ENCODE measurements around the gene GDF10.

Gene GDF10

GRCh38 chr10:47346581-47347302 lies 46.7 kb downstream of the GDF10 start:
- no peak overlapping the region for H3K18ac ChIP-seq (ENCODE audit: low read length)
- H4K91ac ChIP-seq (ENCODE audit: low read depth, low read length, poor library complexity), result no peak overlapping the region
- no peak overlapping the region for H3K4me2 ChIP-seq (ENCODE audit: insufficient read depth, low read length, poor library complexity, severe bottlenecking)
- H3K14ac ChIP-seq (ENCODE audit: low read length), result no peak overlapping the region
- no peak overlapping the region for H3K23ac ChIP-seq (ENCODE audit: low read depth, low read length, poor library complexity)
- H3K27me3 ChIP-seq (ENCODE audit: control insufficient read depth in 3 of 3, insufficient read depth in 3 of 3, low read depth in 1 of 3, low read length in 3 of 3), result peaks cover 0 to 3% (median 0%) of the 10 kb centered on the region in 3 experiments
- WGBS, 2 donors (ENCODE audit: extremely low coverage in 2 of 2, insufficient read length in 2 of 2, insufficient replicate concordance in 1 of 2), result no CpG with 5 or more reads among the region's 13 CpGs
- no peak overlapping the region for H3K9ac ChIP-seq (ENCODE audit: low read depth, low read length, poor library complexity)
- H3K4me1 ChIP-seq (ENCODE audit: control insufficient read depth in 2 of 2, insufficient read depth in 1 of 2, low read depth in 1 of 2, low read length in 2 of 2), result no peaks in the 10 kb centered on the region
- H2BK15ac ChIP-seq (ENCODE audit: low read length), result no peak overlapping the region
- H2BK120ac ChIP-seq (ENCODE audit: low read depth, low read length), result no peak overlapping the region
- H3K36me3 ChIP-seq (replicated peaks in 1 of 2; ENCODE audit: control insufficient read depth in 2 of 2, insufficient read depth in 2 of 2, low read length in 2 of 2), result no peaks in the 10 kb centered on the region
- H4K8ac ChIP-seq (ENCODE audit: low read depth, low read length), result no peak overlapping the region
- no peak overlapping the region for H2BK12ac ChIP-seq (ENCODE audit: low read length)
- DNase-seq (ENCODE audit: low spot score), result no peak
- no peak overlapping the region for H2AFZ ChIP-seq (ENCODE audit: low read length)
- H3K9me3 ChIP-seq (replicated peaks in 1 of 2; ENCODE audit: control insufficient read depth in 2 of 2, insufficient read depth in 1 of 2, low read depth in 1 of 2, low read length in 2 of 2), result peaks cover 0 to 1% of the 10 kb centered on the region in 2 donors
- H3K79me1 ChIP-seq (ENCODE audit: low read depth, low read length), result no peaks in the 10 kb centered on the region
- no peak overlapping the region for H2BK5ac ChIP-seq (ENCODE audit: low read length)
- no peak overlapping the region for H3K4me3 ChIP-seq (ENCODE audit: low read length in 2 of 2)
- no peak overlapping the region for H2AK5ac ChIP-seq (ENCODE audit: low read depth, low read length)
- H3K4ac ChIP-seq (ENCODE audit: low read length), result no peak overlapping the region
- no peak overlapping the region for H3K27ac ChIP-seq (replicated peaks; ENCODE audit: low read length)

- Histone ChIP-seq H3K9me3 (replicated peaks in 1 of 2; ENCODE audit: control insufficient read depth in 2 of 2, insufficient read depth in 1 of 2, low read depth in 1 of 2, low read length in 2 of 2) (peaks cover 0 to 1% of the 10 kb centered on the region in 2 donors), H3K18ac (ENCODE audit: low read length) (no peak overlapping the region), H3K4me2 (ENCODE audit: insufficient read depth, low read length, poor library complexity, severe bottlenecking) (no peak overlapping the region), H3K27me3 (ENCODE audit: control insufficient read depth in 3 of 3, insufficient read depth in 3 of 3, low read depth in 1 of 3, low read length in 3 of 3) (peaks cover 0 to 3% (median 0%) of the 10 kb centered on the region in 3 experiments), H4K8ac (ENCODE audit: low read depth, low read length) (no peak overlapping the region), H3K4ac (ENCODE audit: low read length) (no peak overlapping the region), H3K23ac (ENCODE audit: low read depth, low read length, poor library complexity) (no peak overlapping the region), H3K4me1 (ENCODE audit: control insufficient read depth in 2 of 2, insufficient read depth in 1 of 2, low read depth in 1 of 2, low read length in 2 of 2) (no peaks in the 10 kb centered on the region), H2BK5ac (ENCODE audit: low read length) (no peak overlapping the region), H3K36me3 (replicated peaks in 1 of 2; ENCODE audit: control insufficient read depth in 2 of 2, insufficient read depth in 2 of 2, low read length in 2 of 2) (no peaks in the 10 kb centered on the region), H3K27ac (replicated peaks; ENCODE audit: low read length) (no peak overlapping the region), H2AFZ (ENCODE audit: low read length) (no peak overlapping the region), H2BK120ac (ENCODE audit: low read depth, low read length) (no peak overlapping the region), H4K91ac (ENCODE audit: low read depth, low read length, poor library complexity) (no peak overlapping the region), H3K4me3 (ENCODE audit: low read length in 2 of 2) (no peak overlapping the region), H3K79me1 (ENCODE audit: low read depth, low read length) (no peaks in the 10 kb centered on the region), H2BK15ac (ENCODE audit: low read length) (no peak overlapping the region), H2AK5ac (ENCODE audit: low read depth, low read length) (no peak overlapping the region), H3K9ac (ENCODE audit: low read depth, low read length, poor library complexity) (no peak overlapping the region), H3K14ac (ENCODE audit: low read length) (no peak overlapping the region), H2BK12ac (ENCODE audit: low read length) (no peak overlapping the region)
- WGBS, 2 donors (ENCODE audit: extremely low coverage in 2 of 2, insufficient read length in 2 of 2, insufficient replicate concordance in 1 of 2), result no CpG with 5 or more reads among the region's 4 CpGs
- DNase-seq (ENCODE audit: low spot score), result no peak
Measured at GRCh38 chr10:47347303-47347675, 47.3 kb downstream of the GDF10 start.

GRCh38 chr10:47348138-47348651 lies 48.2 kb downstream of the GDF10 start, which contains the start of gene RBP3:
Gene RBP3, plus strand, starts transcription at chr10:47348363. Its CDS starts 122 bp downstream, at chr10:47348485.
- Histone ChIP-seq H2BK120ac (ENCODE audit: low read depth, low read length) (no peak within 1 kb of the TSS), H3K27me3 (ENCODE audit: control insufficient read depth in 3 of 3, insufficient read depth in 3 of 3, low read depth in 1 of 3, low read length in 3 of 3) (peaks cover 0 to 7% (median 0%) of the 10 kb centered on the region in 3 experiments), H3K4ac (ENCODE audit: low read length) (no peak within 1 kb of the TSS), H3K9me3 (replicated peaks in 1 of 2; ENCODE audit: control insufficient read depth in 2 of 2, insufficient read depth in 1 of 2, low read depth in 1 of 2, low read length in 2 of 2) (peaks cover 0 to 1% of the 10 kb centered on the region in 2 donors), H4K91ac (ENCODE audit: low read depth, low read length, poor library complexity) (no peak within 1 kb of the TSS), H2AK5ac (ENCODE audit: low read depth, low read length) (no peak within 1 kb of the TSS), H3K4me1 (ENCODE audit: control insufficient read depth in 2 of 2, insufficient read depth in 1 of 2, low read depth in 1 of 2, low read length in 2 of 2) (no peaks in the 10 kb centered on the region), H4K8ac (ENCODE audit: low read depth, low read length) (peak within 1 kb of the TSS; percentile 6), H3K14ac (ENCODE audit: low read length) (no peak within 1 kb of the TSS), H2BK5ac (ENCODE audit: low read length) (no peak within 1 kb of the TSS), H3K9ac (ENCODE audit: low read depth, low read length, poor library complexity) (peak within 1 kb of the TSS; percentile 63), H3K23ac (ENCODE audit: low read depth, low read length, poor library complexity) (no peak within 1 kb of the TSS), H3K79me1 (ENCODE audit: low read depth, low read length) (no peaks in the 10 kb centered on the region), H2AFZ (ENCODE audit: low read length) (no peak within 1 kb of the TSS), H3K4me3 (ENCODE audit: low read length in 2 of 2) (no peak within 1 kb of the TSS), H3K4me2 (ENCODE audit: insufficient read depth, low read length, poor library complexity, severe bottlenecking) (no peak within 1 kb of the TSS), H3K27ac (replicated peaks; ENCODE audit: low read length) (no peak within 1 kb of the TSS), H2BK15ac (ENCODE audit: low read length) (no peak within 1 kb of the TSS), H2BK12ac (ENCODE audit: low read length) (no peak within 1 kb of the TSS), H3K36me3 (replicated peaks in 1 of 2; ENCODE audit: control insufficient read depth in 2 of 2, insufficient read depth in 2 of 2, low read length in 2 of 2) (no peaks in the 10 kb centered on the region), H3K18ac (ENCODE audit: low read length) (peak within 1 kb of the TSS; percentile 36)
- DNase-seq (ENCODE audit: low spot score), result no peak
- WGBS, 2 donors (ENCODE audit: extremely low coverage in 2 of 2, insufficient read length in 2 of 2, insufficient replicate concordance in 1 of 2), result no CpG with 5 or more reads among the region's 5 CpGs

- Histone ChIP-seq H3K4ac (ENCODE audit: low read length) (no peak overlapping the region), H2BK12ac (ENCODE audit: low read length) (no peak overlapping the region), H3K9ac (ENCODE audit: low read depth, low read length, poor library complexity) (peak overlapping the region; percentile 63), H3K18ac (ENCODE audit: low read length) (peak overlapping the region; percentile 36), H3K9me3 (replicated peaks in 1 of 2; ENCODE audit: control insufficient read depth in 2 of 2, insufficient read depth in 1 of 2, low read depth in 1 of 2, low read length in 2 of 2) (peaks cover 0 to 1% of the 10 kb centered on the region in 2 donors), H3K27me3 (ENCODE audit: control insufficient read depth in 3 of 3, insufficient read depth in 3 of 3, low read depth in 1 of 3, low read length in 3 of 3) (peaks cover 0 to 8% (median 0%) of the 10 kb centered on the region in 3 experiments), H3K4me1 (ENCODE audit: control insufficient read depth in 2 of 2, insufficient read depth in 1 of 2, low read depth in 1 of 2, low read length in 2 of 2) (no peaks in the 10 kb centered on the region), H3K36me3 (replicated peaks in 1 of 2; ENCODE audit: control insufficient read depth in 2 of 2, insufficient read depth in 2 of 2, low read length in 2 of 2) (no peaks in the 10 kb centered on the region), H4K8ac (ENCODE audit: low read depth, low read length) (peak overlapping the region; percentile 6), H2BK5ac (ENCODE audit: low read length) (no peak overlapping the region), H3K27ac (replicated peaks; ENCODE audit: low read length) (no peak overlapping the region), H3K14ac (ENCODE audit: low read length) (no peak overlapping the region), H3K23ac (ENCODE audit: low read depth, low read length, poor library complexity) (no peak overlapping the region), H2BK15ac (ENCODE audit: low read length) (no peak overlapping the region), H3K79me1 (ENCODE audit: low read depth, low read length) (no peaks in the 10 kb centered on the region), H4K91ac (ENCODE audit: low read depth, low read length, poor library complexity) (no peak overlapping the region), H3K4me3 (ENCODE audit: low read length in 2 of 2) (no peak overlapping the region), H3K4me2 (ENCODE audit: insufficient read depth, low read length, poor library complexity, severe bottlenecking) (no peak overlapping the region), H2AFZ (ENCODE audit: low read length) (no peak overlapping the region), H2AK5ac (ENCODE audit: low read depth, low read length) (no peak overlapping the region), H2BK120ac (ENCODE audit: low read depth, low read length) (no peak overlapping the region)
- DNase-seq (ENCODE audit: low spot score), result no peak
- WGBS, 2 donors (ENCODE audit: extremely low coverage in 2 of 2, insufficient read length in 2 of 2, insufficient replicate concordance in 1 of 2), result no CpG with 5 or more reads among the region's 36 CpGs
Measured at GRCh38 chr10:47348661-47349470, 48.9 kb downstream of the GDF10 start.

All from neuronal stem cell (in vitro differentiated cells).